ENCODE measurements around the gene MLLT10.
"Not testable (repeated sequence)": the region's sequence is repeated elsewhere in the genome, so short reads cannot be mapped to it uniquely, and the experiment has no call there.

MLLT10 gene

GRCh38 chr10:21588159-21588558, 54.1 kb downstream of the MLLT10 start:
- not testable (repeated sequence) for DNase-seq

DNA sequence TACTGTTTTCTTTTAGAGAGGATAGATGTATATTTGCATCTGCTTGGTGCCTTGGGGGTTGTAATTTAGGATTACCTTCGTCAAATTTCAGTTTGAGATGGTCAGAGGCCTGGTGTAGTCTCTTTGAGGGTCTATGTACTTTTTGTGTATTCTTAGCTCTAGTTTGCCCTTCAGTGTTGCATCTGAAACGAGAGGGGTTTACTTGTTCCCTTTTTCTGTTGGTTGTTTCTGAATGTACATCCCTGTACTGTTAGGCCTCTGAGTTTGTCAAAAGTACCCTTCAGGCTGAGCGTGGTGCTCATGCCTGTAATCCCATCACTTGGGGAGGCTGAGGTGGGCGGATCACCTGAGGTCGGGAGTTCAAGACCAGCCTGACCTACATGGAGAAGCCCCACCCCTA, 60.0 kb downstream of the MLLT10 start:
- no peak for DNase-seq

GRCh38 chr10:21599582-21599981, 65.5 kb downstream of the MLLT10 start:
- DNase-seq = no peak

GRCh38 chr10:21600804-21601433, 66.9 kb downstream of the MLLT10 start:
- no peak for DNase-seq

DNA sequence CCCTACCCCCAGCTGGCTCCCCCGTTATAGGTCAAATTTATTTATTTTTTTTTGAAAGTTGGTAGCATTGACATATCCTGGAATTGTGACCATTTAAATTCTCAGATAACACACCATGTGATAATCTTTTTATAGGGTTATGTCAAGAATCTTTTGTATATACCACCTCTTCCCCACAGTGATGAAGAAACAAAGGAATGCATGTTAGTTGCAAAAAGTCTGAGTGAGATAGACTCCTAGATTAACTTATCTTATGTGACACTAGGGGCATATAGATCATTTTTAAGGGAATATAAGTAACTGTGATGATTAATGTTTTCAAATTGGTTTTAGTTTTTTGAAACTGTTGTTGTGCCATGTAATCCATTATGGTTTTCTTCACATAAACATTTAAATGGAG, 68.3 kb downstream of the MLLT10 start:
- DNase-seq = no peak

DNA sequence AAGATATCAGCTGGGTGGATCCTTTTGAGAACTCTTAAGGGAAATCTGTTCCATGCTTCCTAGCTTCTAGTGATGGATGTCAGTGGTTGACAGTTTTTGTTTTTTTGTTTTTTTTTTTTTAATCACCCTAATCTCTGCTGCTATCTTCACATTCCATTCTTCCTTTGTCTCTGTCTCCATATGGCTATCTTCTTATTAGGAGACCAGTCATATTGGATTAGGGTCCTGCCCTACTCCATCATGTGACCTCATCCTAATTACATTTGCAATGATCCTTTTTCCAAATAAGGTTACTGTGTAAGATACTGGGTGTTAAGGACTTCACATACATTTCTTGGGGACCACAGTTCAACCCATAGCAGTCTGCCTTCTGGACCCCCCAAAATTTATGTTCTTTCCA, 69.7 kb downstream of the MLLT10 start:
- no peak for DNase-seq

- DNase-seq = no peak
Measured at GRCh38 chr10:21604651-21605050, 70.6 kb downstream of the MLLT10 start.

- DNase-seq = no peak
Measured at GRCh38 chr10:21607907-21608306, 73.9 kb downstream of the MLLT10 start.

DNA sequence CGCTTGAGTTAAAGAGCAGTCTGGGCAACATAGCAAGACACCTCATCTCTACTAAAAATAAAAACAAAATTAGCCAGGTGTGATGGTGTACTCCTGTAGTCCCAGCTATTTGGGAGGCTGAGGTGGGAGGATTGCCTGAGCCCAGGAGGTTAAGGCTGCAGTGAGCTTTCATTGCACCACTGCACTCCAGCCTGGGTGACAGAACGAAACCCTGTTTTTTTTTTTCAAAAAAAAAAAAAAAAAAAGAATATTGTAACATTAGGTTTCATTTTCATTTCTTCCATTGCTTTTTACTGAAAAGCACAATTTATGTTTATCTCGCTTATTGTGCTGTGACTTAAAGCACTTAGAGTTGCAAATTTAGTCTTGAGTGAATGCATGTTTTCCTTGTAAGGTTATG, 80.0 kb downstream of the MLLT10 start:
- no peak for DNase-seq

GRCh38 chr10:21617267-21617666, 83.2 kb downstream of the MLLT10 start:
- DNase-seq = no peak

- no peak for DNase-seq
Measured at GRCh38 chr10:21623291-21623690, 89.3 kb downstream of the MLLT10 start.

DNA sequence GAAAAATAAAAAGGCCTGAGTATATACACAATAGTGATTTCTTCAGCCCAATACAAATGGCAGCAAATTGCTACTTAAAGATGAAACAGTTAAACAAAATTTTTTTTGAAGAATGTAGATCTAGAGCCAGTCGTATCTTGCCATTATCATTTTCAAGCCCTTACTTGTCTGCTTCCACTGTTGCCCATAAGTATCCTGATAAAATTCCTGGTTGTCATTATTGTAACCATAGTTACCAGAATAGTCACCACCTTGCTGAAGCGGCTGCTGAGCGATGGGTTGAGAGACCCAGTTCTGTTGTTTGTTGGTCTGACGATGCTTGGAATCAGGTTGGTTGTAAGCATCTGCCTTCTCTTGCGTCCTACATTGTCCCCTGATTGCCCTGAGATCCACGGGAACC, 90.4 kb downstream of the MLLT10 start:
- DNase-seq = not testable (repeated sequence)

GRCh38 chr10:21624951-21625350, 90.9 kb downstream of the MLLT10 start:
- DNase-seq = no peak

DNA sequence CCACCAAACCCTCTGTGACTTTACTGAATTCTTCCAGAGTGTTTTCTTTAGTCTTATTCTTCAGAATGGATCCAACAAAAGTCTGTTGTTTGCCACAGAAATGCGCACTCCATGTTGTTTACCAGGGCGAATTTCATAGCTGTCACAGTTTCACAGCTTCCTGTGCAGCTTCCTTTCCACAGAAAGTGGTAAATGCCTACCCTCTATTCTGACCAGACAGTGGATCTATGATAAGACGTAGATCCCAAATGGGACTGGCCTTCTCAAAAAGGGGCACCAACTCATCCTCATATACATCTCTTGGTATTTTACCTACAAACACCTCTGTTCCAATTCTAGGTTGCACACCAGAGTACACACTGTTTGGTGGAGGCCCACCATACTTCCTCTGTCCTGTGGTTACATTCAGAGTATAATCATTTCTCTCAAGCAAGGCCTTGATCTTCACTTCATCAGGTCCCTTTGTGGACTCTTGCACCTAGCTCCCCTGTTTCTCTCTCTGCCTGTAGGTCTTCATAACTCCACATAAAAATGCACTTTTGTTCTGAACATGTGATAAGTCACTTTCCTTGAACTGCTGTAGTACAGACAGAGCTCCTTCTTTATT, 91.7 kb downstream of the MLLT10 start:
- DNase-seq = no peak

GRCh38 chr10:21626457-21627161, 92.6 kb downstream of the MLLT10 start:
- DNase-seq = no peak

DNA sequence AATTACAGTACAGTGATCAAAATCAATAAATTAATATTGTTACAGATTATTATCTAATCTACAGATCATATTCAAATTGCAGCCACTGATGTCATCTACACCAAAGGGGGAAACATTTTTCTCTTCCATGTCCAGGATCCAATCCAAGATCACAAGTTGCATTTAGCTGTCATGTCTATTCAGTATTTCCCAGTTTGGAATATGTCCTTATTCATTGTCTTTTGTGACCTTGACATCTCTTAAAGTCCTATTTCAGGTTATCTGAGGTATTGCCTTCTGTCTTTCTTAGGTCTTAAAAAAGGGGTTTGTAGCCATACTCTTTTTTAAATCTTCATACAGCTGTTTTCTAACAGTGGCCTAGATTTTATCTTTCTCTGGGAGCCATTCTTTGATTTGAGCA, 93.3 kb downstream of the MLLT10 start:
- DNase-seq = no peak

- DNase-seq = no peak
Measured at GRCh38 chr10:21628023-21628422, 94.0 kb downstream of the MLLT10 start.

DNA sequence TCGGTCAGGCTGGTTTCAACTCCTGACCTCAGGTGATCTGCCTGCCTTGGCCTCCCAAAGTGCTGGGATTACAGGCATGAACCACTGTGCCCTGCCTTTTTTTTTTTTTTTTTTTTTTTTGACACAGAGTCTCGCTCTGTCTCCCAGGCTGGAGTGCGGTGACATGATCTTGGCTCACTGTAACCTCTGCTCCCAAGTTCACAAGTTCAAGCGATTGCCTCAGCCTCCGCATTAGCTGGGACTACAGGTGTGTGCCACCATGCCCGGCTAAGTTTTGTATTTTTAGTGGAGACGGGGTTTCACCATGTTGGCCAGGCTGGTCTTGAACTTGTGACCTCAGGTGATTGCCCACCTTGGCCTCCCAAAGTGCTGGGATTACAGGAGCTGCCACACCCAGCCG, 94.6 kb downstream of the MLLT10 start:
- DNase-seq = not testable (repeated sequence)

- DNase-seq = no peak
Measured at GRCh38 chr10:21634599-21635365, 100.8 kb downstream of the MLLT10 start.

GRCh38 chr10:21637795-21638194, 103.8 kb downstream of the MLLT10 start:
- DNase-seq = no peak

DNA sequence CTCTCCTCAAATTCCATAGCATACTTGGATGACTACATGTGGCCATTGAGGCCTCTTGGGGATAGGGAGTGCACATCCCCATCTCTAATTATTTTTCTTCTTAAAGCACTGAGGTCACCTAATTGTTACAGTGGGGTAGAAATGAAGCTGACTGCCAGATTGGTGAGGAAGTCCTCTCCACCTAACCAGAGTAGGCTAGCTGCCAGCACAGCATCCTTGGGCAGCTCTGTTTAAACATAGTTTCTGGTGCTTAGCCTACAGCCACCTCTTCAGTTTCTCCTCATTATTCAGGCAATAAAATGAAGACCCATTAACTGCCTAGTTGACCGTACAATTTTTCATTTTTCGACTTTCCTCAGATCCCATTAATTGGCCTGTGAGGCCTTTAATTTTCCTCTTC, 104.6 kb downstream of the MLLT10 start:
- no peak for DNase-seq

DNA sequence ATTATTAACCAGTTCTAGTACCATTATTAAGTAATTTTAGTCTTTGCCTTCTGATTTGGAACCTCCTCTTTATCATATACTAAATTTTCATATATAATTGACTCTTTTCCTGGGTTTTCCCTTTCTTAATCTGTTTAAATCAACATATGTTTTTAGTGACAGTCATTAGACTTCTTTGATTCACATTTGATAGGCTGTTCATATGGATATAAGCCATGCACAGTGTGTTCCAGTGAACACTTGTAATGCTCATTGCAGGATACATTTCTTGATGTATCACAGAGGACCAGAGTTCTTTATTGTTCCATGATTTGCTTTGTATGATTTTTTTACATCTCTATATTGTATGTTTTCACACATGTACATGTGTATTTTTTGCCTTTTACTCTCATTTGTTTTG, 114.0 kb downstream of the MLLT10 start:
- DNase-seq = no peak

DNA sequence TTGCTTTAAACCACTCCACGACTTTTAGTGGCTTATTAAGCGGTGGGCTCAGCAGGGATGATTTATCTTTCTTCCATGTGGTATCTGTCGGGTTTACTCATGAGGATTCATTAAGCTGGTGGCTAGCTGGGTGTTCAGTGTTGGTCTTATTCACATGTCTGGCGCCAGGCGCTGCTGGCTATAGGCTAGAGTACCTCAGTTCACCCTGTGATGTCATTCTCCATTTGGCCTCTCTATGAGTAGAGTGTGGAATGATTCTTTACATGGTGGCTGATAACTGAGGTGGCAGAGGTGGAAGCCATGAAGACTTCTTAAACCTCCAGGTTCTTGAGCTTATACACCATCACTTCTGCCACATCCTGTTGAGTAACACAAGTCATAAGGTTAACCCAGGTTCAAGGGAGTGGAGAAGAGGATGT, 115.4 kb downstream of the MLLT10 start:
- DNase-seq = no peak

- DNase-seq = no peak
Measured at GRCh38 chr10:21650353-21650752, 116.3 kb downstream of the MLLT10 start.
